NCI-H1436 treated with DMSO at 0.1 percent for 48 hours (cell line): Measurements from ENCODE around the gene PLRG1.

Source experiments
- DNase-seq: peaks from one replicate; lab custom pipeline; 2025; lab: John Stamatoyannopoulos, UW

The PLRG1 gene

DNA sequence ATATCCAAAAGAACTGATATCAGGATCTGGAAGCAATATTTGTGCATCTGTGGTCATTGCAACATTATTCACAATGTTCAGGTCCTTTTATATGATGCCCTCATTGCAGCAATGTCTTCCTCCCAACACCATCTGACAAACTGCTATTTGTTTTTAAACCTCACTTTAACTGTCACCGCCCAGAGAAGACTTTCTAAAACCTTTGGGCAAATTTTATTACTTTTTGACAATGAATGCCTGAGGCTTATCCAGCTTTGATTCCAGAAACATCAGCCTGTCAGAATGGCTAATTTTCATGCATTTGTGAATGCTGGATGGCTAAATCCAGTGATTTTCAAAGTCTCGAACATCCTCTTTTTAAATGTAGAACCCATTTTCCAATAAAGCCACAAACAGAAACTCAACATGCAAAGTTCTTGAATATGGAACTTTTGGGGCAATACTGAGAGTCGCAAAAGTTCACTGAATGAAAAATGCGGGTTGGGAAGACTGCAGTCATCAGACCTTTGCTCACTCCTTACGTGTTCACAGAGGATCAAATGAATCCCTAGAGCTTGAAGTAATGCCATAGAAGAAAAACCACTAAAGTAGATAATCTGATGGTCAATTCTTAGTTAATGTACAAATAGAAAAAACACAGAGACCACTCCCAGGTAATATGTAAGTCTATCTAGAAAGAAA, 23.1 kb upstream of the PLRG1 start:
- no peak for DNase-seq

DNA sequence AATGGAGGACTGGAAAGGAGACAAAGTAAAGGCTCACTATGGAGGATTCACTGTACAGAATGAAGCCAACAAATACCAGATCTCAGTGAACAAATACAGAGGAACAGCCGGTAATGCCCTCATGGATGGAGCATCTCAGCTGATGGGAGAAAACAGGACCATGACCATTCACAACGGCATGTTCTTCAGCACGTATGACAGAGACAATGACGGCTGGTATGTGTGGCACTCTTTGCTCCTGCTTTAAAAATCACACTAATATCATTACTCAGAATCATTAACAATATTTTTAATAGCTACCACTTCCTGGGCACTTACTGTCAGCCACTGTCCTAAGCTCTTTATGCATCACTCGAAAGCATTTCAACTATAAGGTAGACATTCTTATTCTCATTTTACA, 19.4 kb upstream of the PLRG1 start:
- no peak for DNase-seq

DNA sequence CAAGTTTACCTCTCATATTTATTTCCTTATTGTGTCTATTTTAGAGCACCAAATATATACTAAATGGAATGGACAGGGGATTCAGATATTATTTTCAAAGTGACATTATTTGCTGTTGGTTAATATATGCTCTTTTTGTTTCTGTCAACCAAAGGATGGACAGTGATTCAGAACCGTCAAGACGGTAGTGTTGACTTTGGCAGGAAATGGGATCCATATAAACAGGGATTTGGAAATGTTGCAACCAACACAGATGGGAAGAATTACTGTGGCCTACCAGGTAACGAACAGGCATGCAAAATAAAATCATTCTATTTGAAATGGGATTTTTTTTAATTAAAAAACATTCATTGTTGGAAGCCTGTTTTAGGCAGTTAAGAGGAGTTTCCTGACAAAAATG, 18.8 kb upstream of the PLRG1 start:
- DNase-seq, result no peak

DNA sequence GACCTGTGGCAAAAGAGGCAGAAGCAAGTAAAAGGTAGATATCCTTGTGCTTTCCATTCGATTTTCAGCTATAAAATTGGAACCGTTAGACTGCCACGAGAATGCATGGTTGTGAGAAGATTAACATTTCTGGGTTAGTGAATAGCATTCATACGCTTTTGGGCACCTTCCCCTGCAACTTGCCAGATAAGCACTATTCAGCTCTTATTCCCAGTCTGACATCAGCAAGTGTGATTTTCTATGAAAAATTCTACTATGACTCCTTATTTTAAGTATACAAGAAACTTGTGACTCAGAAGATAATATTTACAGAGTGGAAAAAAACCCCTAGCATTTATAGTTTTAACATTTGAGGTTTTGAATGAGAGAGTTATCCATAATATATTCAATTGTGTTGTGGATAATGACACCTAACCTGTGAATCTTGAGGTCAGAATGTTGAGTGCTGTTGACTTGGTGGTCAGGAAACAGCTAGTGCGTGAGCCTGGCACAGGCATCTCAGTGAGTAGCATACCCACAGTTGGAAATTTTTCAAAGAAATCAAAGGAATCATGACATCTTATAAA, 16.5 kb upstream of the PLRG1 start:
- no peak for DNase-seq

DNA sequence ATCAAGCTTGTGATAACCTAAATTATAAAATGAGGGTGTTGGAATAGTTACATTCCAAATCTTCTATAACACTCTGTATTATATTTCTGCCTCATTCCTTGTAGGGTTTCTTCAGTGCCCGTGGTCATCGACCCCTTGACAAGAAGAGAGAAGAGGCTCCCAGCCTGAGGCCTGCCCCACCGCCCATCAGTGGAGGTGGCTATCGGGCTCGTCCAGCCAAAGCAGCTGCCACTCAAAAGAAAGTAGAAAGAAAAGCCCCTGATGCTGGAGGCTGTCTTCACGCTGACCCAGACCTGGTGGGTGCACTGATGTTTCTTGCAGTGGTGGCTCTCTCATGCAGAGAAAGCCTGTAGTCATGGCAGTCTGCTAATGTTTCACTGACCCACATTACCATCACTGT, 15.5 kb upstream of the PLRG1 start:
- no peak for DNase-seq

DNA sequence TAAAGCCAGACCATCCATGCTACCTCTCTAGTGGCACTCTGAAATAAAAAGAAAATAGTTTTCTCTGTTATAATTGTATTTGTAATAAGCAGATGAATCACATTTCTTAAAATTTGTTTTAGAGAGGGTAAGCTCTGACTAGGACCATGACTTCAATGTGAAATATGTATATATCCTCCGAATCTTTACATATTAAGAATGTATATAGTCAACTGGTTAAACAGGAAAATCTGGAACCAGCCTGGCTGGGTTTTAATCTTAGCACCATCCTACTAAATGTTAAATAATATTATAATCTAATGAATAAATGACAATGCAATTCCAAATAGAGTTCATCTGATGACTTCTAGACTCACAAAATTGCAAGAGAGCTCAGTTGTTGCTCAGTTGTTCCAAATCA, 14.1 kb upstream of the PLRG1 start:
- DNase-seq, result no peak

DNA sequence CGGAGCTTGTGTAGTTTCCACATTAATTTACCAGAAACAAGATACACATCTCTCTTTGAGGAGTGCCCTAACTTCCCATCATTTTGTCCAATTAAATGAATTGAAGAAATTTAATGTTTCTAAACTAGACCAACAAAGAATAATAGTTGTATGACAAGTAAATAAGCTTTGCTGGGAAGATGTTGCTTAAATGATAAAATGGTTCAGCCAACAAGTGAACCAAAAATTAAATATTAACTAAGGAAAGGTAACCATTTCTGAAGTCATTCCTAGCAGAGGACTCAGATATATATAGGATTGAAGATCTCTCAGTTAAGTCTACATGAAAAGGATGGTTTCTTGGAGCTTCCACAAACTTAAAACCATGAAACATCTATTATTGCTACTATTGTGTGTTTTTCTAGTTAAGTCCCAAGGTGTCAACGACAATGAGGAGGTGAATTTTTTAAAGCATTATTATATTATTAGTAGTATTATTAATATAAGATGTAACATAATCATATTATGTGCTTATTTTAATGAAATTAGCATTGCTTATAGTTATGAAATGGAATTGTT, 12.6 kb upstream of the PLRG1 start, which contains the start of gene FGB:
Gene FGB, plus strand, starts transcription at position 315 of the 558 bp plus-strand sequence. Its CDS starts 8 bp downstream, at position 323.
- no peak for DNase-seq

DNA sequence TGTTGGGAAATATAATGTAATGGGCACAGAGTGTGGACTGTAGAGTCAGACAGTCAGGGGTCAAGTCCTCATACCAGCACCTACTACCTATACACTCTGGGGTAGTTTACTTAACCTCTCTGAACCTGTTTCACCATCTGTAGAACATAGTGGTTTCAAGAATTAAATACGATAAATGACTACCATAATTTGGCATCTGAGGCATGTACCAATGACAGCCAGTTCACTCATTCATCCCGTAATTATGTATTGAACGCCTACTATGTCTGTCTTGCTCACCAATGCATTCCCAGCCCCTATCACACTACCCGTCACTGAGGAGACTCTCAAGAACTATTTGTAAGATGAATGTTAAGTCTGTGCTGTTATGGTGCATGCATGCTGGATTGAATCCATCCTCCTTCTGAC, 10.6 kb upstream of the PLRG1 start:
- DNase-seq, result no peak

DNA sequence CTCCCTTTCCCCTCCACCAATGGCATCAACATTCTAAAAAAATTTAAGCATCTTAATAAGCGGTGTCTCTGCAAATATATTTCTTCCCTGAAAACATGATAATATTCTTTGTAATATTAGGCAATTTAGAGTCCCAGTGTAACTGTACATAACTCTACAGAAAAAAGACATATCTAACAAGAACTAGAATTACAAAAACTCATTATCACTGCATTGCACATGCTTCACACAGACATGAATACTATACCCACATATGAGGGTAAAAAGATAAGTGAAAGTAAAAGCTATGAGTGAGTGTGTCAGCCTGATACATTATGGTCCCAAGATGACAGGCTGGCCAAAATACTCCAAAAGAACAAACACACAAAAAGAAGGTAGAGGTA, 10.2 kb upstream of the PLRG1 start:
- DNase-seq, result no peak

DNA sequence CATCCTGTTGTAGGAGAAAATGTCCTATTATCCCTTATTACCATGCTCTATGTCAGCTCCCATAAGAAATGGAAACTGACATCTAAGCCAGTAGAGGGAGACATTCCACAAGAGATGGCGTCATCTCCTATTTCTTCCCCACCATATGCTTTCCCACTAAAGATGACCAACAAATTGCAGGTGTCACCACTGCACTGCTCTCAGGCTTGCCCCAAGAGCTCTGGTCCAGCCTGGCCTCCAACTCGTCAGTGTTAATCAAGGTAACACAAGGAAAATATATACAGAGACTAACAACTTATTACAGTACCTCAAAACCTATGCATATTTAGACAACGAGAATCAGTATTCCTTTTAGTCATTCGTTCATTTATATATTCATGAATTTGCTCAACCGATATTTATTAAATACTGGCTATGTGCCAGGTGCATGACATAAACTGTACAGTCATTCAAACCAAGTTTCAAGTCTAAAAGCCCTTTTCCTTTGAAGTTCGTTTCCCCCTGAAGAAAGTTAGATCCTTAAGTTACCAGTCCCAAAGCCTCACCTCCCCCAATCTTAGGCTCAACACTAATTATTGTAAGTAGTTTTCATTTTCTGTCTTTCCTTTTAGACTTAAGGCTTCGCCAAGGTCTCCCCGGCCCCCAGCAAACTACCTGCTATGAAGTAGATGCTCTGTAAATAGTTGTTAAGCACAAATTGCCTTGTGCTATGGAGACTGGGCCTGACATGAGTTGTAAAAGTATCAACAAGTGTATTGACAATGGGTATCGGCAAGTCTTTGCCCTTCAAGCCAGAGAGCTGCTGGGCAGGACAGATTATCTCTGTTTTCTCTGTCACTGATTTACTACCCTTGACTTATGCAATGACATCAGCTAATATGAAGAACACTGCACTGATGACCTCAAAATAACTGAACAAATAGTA, 9.6 kb upstream of the PLRG1 start:
- DNase-seq, result no peak

DNA sequence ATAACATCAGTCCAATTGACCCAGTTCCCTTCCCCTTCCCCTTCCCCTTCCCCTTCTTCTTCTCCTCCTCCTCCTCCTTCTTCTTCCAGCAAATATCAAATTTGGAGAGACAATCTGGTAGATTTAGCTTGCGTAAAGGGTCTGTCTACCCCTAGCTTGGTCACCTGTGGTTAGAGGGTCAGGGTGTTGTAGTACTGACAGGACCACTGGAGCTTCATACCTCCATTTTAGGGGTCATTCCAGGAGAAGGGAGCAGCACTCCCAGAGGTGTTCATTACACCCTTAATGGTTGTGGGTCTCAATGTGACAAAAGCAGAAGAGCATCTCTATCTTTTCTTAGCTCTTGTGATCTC, 8.9 kb upstream of the PLRG1 start:
- DNase-seq, result no peak

DNA sequence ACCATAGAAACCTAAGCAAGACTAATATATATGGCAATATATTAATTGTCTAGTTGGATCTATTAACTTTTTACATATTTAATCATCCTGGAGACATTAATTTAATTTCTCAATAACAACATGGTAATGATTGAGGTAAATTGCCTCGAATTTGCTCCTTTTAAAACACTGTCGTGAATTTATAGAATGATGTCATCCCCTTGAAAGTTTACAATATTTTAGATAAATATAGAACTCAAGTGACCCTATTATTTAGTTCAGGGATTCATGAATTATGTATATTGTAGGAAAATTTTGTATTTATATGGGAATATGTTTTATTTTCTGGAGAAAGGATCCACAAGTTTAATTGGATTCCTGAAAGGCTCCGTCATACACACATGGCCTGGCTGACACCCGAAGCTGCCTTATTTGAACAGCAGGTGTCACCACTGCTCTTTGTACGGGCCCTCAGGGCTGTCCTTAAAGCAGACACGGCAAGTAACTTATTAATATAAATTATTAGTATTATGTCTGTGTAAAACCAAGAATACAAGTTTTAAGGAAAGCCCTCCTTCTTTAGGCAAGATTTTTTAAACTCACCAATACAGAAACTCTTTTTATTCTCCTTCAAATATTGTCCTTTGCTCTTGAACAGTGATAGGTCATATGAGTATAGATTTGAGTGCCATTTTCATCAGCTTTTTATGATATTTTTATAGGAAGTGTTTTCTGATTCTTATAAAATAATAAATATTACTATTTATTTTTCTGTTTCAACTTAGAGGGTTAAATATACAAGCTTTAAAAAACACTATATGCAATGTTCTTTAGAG, 1.9 kb upstream of the PLRG1 start:
- no peak for DNase-seq

DNA sequence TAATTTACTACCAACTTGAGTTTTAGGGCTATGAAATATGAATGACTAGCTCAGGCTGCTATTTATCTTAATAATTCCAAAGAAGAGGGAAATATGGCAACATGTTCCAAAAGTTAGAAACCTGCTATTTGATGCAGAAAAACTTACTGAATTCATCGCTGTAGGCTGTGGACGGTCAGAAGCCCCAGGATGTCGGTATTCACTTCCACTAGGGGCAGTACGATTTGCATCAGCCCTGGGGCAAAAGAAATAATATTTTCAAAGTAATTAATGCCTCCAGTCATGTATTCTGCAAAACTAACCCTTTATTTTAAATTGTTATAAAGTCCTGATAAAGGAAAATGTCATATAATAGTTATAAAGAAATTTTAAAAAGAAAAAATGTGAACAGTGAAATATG, 4.5 kb downstream of the PLRG1 start:
- DNase-seq, result no peak

DNA sequence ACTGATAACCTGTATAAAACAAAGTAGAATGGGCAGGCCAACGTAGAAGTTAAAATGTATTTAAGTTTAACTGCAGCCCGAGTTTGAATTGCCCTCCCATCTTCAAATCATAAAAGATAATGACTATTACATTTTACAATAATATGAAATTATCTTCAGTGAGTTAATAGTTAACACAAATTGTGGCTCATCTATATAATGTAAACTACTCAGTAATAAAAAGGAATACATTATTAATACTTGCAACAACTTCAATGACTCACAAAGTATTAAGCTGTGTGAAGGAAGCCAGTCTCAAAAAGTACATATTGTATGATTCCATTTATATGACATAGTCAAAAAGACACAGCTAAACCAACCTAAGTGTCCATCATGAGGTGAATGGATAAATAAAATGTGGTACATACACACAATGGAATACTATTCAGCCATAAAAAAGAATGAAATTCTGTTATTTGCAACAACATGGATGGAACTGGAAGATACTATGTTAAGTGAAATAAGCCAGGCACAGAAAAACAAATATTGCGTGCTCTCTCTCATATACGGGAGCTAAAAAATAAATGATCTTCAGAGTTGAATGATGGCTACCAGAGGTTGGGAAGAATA, 7.8 kb downstream of the PLRG1 start:
- no peak for DNase-seq

DNA sequence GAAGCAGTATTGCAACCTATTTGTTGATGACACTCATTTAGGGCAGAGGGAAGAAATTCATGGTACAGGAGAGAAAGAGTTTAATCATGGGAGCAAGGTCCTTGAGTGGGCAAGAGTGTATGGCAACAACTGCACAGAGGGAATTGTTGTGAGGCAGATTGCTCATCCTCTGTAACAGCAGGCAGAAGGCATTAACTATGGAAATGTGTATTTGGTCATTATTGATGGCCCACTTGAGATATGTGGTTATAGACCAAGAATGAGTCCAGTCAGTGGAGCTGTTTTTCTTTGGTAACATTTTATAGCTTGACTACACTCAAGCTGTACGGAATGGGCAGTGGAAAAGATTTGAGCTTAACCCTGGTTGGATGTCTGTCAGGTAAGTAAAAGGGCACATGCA, 15.9 kb downstream of the PLRG1 start:
- DNase-seq, result no peak

DNA sequence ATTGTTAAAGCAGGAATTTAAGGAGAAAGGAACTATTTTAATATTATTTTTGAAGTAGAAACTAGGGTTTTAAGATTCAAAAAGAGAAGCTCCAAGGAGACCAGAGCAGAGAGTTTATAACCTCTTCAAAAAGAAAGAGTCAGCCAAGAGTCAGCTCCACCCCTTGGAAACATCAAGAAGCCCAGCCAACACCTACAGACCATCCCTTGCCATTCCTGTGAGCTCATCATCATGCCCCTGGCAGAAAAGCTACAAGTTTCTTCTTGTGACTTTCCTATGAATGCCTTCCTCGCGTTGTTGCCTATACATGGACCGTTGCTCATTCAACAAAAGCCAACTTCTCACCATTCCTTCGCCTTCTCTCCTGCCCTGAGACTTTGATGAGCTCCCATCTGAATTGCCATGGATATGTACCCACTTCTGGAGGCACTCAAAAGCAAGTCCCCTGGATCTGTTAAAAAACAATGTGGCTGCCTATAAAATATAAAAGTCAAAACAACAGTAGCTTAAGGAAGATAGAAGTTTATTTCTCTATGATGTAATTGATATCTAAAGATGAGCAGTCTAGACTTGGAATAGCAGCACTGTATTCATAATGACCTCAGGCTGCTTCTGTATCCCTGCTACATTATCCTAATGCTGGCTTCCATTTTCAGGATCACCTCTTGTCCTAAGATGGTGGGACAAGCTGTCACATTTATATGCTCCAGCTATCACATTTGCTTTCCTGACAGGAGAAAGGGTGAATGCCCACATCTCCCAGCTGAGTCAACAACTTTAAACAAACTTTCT, 20.3 kb downstream of the PLRG1 start:
- no peak for DNase-seq

DNA sequence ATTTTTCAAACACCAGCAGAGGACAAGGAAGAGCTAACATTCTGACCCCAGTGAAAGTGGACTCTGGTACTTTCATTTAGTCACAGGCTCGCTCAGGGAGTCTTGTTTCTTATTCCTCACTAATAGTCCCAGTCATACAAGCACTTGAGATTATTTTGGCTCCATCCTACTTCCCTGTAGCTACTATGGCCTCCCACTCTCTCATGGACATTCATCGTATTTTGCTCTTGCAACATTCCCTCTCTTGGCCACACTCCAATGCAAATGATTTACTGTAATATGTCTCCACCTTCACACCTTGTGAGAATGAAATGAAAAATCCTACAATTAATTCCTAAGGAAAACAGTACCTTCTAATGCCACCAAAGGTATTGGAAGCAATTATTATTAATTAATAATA, 21.3 kb downstream of the PLRG1 start:
- DNase-seq, result no peak

DNA sequence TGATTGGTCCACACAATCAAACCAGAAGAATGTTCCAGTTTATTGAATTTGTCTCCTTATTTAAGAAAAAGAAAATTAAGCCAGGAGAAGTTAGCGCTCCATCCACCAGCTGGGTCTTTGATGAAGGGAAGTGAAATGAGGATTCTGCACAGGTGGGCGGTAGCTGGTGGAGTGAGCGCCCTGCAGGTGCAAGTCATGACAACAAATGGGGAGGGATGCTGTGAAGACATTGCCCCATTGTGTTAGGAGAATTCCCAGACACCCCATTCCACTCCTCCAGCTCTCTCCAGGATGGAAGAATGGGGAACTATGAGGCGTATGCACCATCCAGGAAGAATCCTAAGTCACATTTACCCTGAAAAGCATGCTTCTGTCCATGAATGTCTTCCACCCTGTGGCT, 22.9 kb downstream of the PLRG1 start:
- no peak for DNase-seq

DNA sequence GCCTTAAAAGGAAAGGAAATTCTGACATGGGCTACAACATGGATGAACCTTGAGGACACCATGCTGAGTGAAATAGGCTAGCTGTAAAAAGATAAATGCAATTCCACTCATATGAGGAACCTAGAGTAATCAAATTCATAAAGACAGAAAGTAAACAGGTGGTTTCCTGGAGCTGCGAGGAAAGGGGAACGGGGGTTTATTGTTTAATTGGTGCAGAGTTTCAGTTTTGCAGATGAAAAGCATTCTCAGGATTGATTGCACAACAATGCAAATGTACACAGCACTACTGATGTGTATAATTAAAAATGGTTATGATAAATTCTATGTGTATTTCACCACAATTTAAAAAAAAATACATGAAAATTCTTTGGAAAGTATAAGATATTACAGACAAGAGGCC, 24.0 kb downstream of the PLRG1 start:
- no peak for DNase-seq

DNA sequence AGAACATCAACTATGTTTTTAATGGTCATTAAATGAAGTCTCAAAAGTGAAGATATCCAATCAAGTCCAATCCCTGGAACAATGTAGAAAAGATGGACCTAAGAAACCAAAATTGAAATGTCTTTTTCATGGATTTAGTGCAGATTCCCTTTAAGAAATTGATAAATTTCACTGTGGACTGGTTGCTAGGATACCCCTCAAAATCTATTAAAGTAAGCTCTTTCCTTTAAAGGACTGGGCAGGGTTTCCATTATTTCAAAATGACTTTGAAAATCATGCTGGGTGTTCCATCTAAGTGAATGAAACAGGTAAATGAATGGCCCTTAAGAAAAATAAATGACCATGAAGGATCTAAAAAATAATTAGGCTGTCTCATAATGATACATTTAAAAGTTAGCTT, 28.6 kb downstream of the PLRG1 start:
- DNase-seq, result no peak

DNA sequence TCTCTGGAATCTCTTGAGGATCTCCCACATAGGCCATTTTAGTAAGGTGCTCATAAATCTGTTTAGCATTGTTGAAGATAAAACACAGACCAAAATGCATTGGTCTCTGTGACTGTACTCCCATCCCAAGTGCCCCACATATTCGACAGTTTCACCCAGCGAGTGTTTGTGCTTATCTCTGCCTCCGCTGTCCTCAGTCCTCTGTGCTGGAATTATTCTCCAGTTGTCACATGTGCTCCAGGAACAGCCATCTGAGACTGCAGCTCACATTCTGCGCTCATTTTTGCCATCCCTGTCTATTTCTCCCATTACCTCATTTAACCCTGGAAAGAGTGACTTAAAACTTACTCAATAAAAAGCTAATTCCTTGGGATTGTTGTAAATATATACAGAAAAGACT, 31.0 kb downstream of the PLRG1 start:
- no peak for DNase-seq
